GM18526 (cell line): ENCODE data around the gene IGFLR1.

ENCODE experiments used
- POLR2A ChIP-seq: IDR thresholded peaks from 3 replicates; pipeline ENCODE4 v1.6.1; 2011; ENCODE audit not compliant: insufficient read length; ENCODE audit errors: extremely low read depth

The IGFLR1 gene, protein sequence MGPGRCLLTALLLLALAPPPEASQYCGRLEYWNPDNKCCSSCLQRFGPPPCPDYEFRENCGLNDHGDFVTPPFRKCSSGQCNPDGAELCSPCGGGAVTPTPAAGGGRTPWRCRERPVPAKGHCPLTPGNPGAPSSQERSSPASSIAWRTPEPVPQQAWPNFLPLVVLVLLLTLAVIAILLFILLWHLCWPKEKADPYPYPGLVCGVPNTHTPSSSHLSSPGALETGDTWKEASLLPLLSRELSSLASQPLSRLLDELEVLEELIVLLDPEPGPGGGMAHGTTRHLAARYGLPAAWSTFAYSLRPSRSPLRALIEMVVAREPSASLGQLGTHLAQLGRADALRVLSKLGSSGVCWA

GRCh38 chr19:35742121-35742724, at the start of gene IGFLR1:
Gene IGFLR1, minus strand, starts transcription at chr19:35742452. Its CDS starts 1,272 bp downstream, at chr19:35741180.
- TF ChIP-seq POLR2A, result peak; percentile 55

- TF ChIP-seq POLR2A, result no peak
Observed at GRCh38 chr19:35791814-35792279, 49.6 kb upstream of the IGFLR1 start.

GRCh38 chr19:35790981-35791813, 48.9 kb upstream of the IGFLR1 start:
- TF ChIP-seq POLR2A, result no peak

DNA sequence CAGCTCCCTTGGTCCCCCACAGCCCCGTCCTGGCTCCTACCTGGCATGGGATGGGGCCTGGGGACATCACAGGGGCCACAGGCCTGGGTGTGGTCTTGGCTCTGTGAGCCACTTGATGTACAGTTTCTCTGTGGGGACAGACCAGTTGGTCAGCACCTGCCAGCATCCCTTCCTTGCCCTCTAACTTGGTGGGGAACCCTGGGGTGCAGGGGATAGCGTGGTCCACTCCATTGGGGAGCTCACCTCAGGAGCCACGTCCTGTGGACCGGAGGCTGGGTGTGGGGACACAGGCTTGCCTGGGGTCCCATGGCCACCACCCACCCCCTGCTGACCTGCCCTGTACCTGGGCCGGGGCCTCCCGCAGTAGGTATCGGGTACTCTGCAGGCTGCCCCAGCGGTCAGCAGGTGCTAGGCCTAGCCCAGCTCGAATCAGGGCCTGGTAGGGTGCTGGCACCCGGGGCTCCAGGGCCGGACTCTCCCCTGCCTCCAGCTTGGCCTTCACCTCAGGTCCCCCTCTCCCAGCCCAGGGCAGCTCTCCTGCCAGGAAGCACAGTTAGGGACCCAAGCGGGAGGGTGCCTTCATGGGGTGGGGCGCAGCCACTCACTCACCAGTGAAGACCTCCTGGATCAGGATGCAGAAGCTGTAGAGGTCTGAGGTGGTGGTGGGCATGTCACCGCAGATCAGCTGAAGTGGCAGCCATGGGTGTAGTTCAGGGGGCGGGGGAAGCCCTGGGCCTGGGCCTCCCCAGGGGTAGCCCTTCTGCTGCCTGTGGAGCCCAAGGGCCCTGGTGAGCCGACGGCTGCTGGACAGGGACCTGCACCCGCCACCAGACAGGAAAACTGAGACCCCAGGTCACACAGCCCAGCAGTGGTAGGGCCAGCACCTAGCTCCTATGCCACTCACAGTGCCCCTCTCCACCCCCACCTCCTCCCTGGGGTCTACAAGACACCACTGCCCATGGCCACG, 48.0 kb upstream of the IGFLR1 start:
- no peak for TF ChIP-seq POLR2A

DNA sequence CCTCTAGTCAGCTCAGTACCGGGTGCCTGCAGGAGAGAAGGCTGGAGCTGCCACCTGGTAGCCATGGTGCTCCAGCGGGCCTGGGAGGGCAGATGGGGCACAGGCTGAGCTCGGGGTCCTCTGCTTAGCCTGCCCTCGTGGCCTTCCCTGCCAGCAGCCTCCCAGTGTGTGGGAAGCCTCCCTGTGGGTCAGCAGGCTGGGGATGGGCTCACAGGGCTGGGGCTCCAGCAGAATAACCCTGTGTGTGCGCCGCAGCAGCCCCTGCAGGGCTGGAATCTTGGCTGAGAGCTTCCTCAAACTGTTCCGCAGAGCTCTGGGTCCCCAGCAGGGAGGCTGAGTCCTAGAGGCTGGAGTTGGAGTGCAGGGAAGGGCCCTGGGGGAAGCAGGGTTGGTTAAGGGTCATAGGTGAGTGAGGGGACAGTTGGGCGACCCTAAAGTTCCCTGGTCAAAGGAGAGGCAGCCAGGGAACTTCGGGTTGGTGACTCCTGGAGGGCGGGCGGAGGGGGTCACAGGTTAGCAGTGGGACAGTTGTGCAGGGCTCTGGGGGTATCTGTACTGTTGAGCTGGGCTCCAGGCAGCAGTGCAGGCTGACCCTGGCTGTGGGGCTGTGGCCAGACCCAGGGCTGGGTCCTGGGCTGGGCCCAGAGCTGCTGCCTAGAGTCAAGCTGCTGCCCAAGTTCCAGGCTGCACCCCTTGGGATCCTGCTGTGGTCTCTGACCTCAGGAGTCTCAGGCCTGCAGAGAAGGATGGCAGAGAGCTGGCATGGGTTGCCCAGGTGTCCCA, 47.1 kb upstream of the IGFLR1 start:
- no peak for TF ChIP-seq POLR2A

GRCh38 chr19:35788205-35788960, 46.1 kb upstream of the IGFLR1 start:
- no peak for TF ChIP-seq POLR2A

DNA sequence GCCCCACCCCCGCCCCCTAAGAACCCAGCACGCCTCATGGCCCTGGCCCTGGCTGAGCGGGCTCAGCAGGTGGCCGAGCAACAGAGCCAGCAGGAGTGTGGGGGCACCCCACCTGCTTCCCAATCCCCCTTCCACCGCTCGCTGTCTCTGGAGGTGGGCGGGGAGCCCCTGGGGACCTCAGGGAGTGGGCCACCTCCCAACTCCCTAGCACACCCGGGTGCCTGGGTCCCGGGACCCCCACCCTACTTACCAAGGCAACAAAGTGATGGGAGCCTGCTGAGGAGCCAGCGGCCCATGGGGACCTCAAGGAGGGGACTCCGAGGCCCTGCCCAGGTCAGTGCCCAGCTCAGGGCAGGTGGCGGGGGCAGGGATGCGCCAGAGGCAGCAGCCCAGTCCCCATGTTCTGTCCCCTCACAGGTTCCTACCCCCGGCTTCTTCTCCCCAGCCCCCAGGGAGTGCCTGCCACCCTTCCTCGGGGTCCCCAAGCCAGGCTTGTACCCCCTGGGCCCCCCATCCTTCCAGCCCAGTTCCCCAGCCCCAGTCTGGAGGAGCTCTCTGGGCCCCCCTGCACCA, 45.1 kb upstream of the IGFLR1 start:
- no peak for TF ChIP-seq POLR2A

GRCh38 chr19:35786299-35787160, 44.3 kb upstream of the IGFLR1 start:
- TF ChIP-seq POLR2A, result no peak

DNA sequence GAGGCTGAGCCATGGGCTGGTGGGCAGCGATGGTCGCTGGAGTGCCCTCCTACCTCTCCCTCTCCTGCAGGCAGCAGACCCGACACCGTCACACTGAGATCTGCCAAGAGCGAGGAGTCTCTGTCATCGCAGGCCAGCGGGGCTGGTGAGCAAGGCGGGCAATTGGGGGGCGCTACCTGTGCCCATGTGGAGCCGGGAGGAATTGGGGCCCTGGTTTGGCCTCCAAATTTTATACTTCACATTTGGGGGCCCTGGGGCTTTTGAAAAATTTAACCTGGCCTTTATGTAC, 43.0 kb upstream of the IGFLR1 start:
- no peak for TF ChIP-seq POLR2A

- no peak for TF ChIP-seq POLR2A
Observed at GRCh38 chr19:35784503-35785338, 42.5 kb upstream of the IGFLR1 start.

- TF ChIP-seq POLR2A, result no peak
Observed at GRCh38 chr19:35783469-35784434, 41.5 kb upstream of the IGFLR1 start.
